Myocyte (in vitro differentiated cells): ENCODE data around the gene LRP1. TPM values are rescaled to one million over a fixed set of nuclear protein-coding genes. Genes with fewer than 3 reads are reported as not detected.
A peak's percentile ranks its signal among the peaks of the same experiment; 100 is the strongest.

ENCODE experiments used
- DNase-seq: peaks from one replicate; pipeline ENCODE4 v3.0.0-alpha.2; 2012; ENCODE audit warnings: low read depth
- total RNA-seq: library from RNA; depleted of rRNA; stranded (reverse); fragments of >200 nt; gene quantifications from 2 replicates; pipeline ENCODE4 v1.2.3, GENCODE V29; 2014

LRP1 gene
- total RNA-seq, 1 donor from 2014 or later, result 40.0 TPM

- peak; percentile 88 for DNase-seq
Observed at GRCh38 chr12:57093415-57094207, 34.7 kb upstream of the LRP1 start.

DNA sequence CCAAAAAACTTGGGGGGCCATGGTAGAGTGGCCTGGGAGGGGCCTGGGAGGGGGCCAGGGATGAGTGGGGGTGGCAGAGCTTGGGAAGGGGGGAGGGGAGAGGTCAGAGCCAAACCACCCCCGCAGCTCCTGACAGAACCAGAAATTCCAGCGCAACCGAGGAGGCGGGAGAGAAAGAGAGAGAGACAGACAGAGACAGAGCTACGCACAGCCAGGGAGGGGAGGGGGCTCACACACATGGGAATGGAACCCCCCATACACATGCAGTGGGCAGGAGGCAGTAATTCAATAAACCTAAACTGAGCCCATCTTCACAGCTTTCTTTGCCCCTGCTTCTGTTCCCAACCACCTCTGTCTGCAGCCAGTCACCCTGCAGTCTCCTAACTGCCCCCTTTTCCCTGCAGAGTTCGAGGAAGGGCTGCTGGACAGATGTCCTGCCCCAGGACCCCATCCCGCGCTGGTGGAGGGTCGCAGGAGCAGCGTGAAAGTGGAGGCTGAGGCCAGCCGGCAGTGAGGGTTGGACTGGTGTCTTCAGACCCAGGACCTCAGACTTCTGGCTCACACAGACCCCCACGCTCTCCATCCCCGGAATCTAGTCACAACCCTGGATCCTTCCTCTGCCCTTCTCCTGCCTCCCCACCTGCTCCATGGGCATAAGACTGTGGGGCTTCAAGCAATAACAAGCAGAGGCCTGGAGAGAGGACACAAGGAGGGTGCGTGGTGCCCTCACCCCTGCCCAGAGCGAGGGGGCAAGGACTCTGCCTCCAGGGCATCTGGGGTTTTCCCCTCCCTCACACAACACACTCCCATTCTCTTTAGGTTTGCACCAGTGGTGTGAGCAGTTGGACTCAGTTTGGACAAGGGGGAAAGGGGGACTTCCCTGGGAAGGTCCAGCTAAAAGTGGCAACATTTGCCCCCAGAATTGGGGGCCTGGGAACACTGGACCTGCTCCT, 33.8 kb upstream of the LRP1 start:
- DNase-seq, result no peak

GRCh38 chr12:57095440-57095839, 32.8 kb upstream of the LRP1 start:
- no peak for DNase-seq

GRCh38 chr12:57096099-57096572, 32.1 kb upstream of the LRP1 start:
- DNase-seq, result peak; percentile 21

- peak; percentile 68 for DNase-seq
Observed at GRCh38 chr12:57096748-57097553, 31.3 kb upstream of the LRP1 start.

GRCh38 chr12:57097554-57097835, 30.8 kb upstream of the LRP1 start:
- no peak for DNase-seq

GRCh38 chr12:57098546-57098945, 29.7 kb upstream of the LRP1 start:
- peak; percentile 87 for DNase-seq

DNA sequence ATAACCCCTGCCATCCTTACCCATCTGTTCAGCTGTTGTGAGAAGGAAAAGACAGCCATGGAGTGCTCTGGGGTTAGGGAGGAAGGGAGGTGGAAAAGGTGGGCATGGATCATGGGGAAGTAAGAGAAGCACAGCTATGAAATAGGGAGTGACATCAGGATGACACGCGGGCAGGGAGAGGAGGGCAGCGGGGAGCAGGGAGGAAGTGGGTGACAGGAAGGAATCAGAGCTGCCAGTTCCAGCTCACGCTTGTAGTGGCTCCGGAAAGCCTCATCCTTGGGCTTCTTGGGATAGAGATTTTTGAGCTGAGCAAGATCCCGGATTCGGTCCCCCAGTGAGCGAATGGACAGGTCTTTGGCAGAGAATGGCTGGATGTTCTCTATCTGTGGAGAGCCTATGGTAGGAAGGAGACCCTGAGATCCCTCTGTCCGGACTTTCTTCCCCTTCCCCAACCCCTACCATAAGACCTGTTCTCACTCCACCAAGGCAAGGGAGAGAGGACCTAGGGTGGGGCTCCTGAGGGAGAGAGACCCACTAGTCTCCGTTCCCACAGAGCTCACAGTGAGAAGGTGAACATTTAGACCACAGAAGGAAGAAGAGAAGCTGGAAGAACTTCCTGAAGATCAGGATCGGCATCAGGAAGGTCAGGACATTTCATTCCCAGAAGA, 29.1 kb upstream of the LRP1 start:
- DNase-seq, result peak; percentile 10

GRCh38 chr12:57099766-57100165, 28.5 kb upstream of the LRP1 start:
- DNase-seq, result no peak

GRCh38 chr12:57101892-57102695, 26.2 kb upstream of the LRP1 start:
- DNase-seq, result peak; percentile 65

DNA sequence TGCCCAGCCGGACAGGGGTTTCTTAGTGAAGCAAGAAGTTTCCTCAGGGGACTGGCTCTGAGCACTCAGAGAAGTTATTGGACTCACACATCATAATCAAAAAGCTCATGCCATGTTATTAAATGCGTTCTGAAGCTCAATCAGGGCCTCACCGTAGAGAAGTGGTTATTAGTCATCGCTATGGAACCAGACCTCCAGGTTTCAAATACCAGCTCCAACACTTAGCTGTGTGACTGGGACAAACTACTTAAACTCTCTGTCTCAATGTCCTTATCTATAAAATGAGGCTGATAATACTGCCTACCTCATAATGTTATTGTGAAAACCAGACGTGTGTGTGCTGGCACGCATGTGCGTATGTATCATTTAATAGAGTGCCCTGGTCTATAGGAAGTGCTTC, 24.4 kb upstream of the LRP1 start:
- no peak for DNase-seq

DNA sequence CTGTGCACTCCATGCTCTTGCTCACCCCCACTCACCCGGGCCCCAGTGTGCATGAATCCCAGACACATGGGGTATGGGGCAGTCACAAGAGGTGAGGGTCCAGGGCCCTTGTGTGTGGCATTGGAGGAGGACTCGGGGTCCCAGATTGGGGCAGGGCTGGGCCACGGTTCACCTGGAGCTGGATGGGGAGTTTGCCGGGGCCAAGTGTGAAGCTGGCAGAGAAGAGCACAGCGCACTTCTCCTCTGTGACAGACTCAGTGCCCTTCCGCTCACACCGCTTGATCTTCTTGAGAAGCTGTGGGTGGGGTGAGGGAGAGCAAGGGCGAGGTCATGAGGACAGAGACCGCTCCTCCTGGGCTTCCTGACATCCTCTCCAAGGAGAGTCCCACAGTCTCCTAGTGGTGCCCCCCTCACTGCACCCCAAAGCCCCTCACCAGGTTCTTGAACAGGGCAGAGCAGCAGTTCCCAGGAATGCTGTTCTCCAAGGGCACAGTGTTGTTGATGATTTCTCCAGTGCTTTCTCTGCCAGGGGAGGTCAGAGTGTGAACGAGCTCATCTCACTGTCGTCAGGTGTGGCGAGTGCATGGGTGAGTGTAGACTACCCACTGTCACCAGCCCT, 23.9 kb upstream of the LRP1 start:
- no peak for DNase-seq

GRCh38 chr12:57105011-57105753, 23.1 kb upstream of the LRP1 start:
- DNase-seq, result no peak

DNA sequence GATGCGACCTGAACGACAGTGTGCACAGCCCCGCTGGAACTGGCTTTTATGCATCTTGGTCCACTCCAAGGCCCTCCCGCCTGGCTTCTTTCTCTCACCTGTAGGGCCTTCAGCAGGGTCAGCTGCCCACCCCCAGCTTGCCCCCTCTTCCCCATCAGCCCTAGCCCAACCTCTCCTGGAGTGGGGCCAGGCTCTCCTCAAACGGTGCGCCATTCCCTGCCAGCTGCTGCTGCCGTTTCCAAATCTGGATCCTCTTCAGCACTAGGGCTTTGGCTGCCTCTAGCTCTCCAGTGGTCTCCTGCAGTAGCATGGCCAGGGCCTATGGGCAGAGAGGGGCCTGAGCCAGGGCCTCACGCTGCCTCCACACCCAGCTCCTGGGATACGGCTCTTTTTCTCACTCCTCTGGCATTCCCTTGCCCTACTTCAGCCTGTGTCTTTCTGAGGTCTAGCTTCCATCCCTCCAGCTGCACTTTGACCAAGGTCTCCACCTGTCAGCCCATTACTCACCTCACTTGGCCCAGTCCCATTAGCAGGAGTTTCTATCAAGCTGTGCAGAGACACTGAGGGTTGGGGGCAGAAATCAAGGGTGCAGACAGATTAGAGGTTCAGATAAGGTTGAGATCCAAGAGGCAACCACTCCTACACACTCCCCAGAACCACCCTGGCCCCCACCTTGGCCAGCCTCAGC, 22.1 kb upstream of the LRP1 start:
- DNase-seq, result peak; percentile 46

- DNase-seq, result no peak
Observed at GRCh38 chr12:57107456-57108155, 20.7 kb upstream of the LRP1 start.

- DNase-seq, result no peak
Observed at GRCh38 chr12:57109207-57110103, 18.8 kb upstream of the LRP1 start.
